Naive thymus-derived CD8-positive, alpha-beta T cell (primary cell): Measurements from ENCODE around the gene INSR. TPM values are rescaled to one million over a fixed set of nuclear protein-coding genes. Genes with fewer than 3 reads are reported as not detected.

Source experiments
- ATAC-seq, 2 donors: fragments of 150-1000 bp; cut with Tn5 transposase in 1 of 2; sonication (Bioruptor Pico), chemical (Tn5 transposase) in 1 of 2; 1 replicate in 1 of 2; 2 replicates in 1 of 2; pipeline ENCODE4 v1.10.0; 2021; ENCODE audit warnings: mild to moderate bottlenecking in 2 of 2, moderate library complexity in 2 of 2
- POLR2A ChIA-PET: fragments of 350-600 bp; sonication (Branson Sonifier 250); formaldehyde crosslinking; loops from one replicate; lab custom pipeline; 2021; ENCODE audit warnings: antibody characterized with exemption; lab: Charles Lee
- DNase-seq, 10 donors: peaks; one replicate each; pipeline versions ENCODE4 v3.0.0 to v3.0.0-alpha.2; 2020 to 2022
- H3K27ac Mint-ChIP-seq, 10 donors: one replicate each; pipeline ENCODE4 v1.8.0; 2020 to 2022; ENCODE audit warnings: mild to moderate bottlenecking in 10 of 10, mixed read lengths in 10 of 10, moderate library complexity in 4 of 10, inconsistent platforms in 1 of 10
- H3K27me3 Mint-ChIP-seq, 5 donors: one replicate each; pipeline ENCODE4 v1.8.0; 2021 to 2022; ENCODE audit warnings: mixed read lengths in 5 of 5
- H3K36me3 Mint-ChIP-seq, 3 donors: one replicate each; pipeline ENCODE4 v1.8.0; 2020 to 2022; ENCODE audit warnings: mixed read lengths in 3 of 3, mild to moderate bottlenecking in 2 of 3, inconsistent platforms in 1 of 3
- H3K4me1 Mint-ChIP-seq, 4 donors: one replicate each; pipeline ENCODE4 v1.8.0; 2021 to 2022; ENCODE audit warnings: mixed read lengths in 4 of 4
- H3K4me3 Mint-ChIP-seq, 10 donors: one replicate each; pipeline ENCODE4 v1.8.0; 2020 to 2022; ENCODE audit warnings: mild to moderate bottlenecking in 10 of 10, mixed read lengths in 10 of 10, moderate library complexity in 6 of 10, inconsistent platforms in 1 of 10
- H3K9me3 Mint-ChIP-seq, 9 donors: one replicate each; pipeline ENCODE4 v1.8.0; 2020 to 2022; ENCODE audit warnings: mixed read lengths in 9 of 9, mild to moderate bottlenecking in 3 of 9, inconsistent platforms in 1 of 9, moderate library complexity in 1 of 9
- polyA plus RNA-seq, 3 donors: library from polyadenylated mRNA; unstranded; fragments of 300-500 nt; fragmentation: Illumina TruSeq; gene quantifications; one replicate each; pipeline ENCODE4 v1.2.3, GENCODE V29; 2021
- total RNA-seq, 8 experiments: library from RNA in 2 of 8; stranded (reverse) in 2 of 8; gene quantifications; one replicate each; pipeline ENCODE4 v1.2.3 and lab custom pipeline; 2021 to 2026

INSR gene
- total RNA-seq, result 1 to 10 TPM in 1 of 2 experiments, under 1 TPM in 1; 0.60 to 1.4 TPM
- polyA plus RNA-seq, result under 1 TPM in 2 of 3 donors, not detected in 1; 0.14 to 0.30 TPM
- total RNA-seq (lab: John Stamatoyannopoulos, UW), result 0 to 9.7 (median 2.5) reads per million in 6 experiments

- POLR2A ChIA-PET, result interaction anchor here (0.7 to 1.6 kb wide), 2 partner anchors 55 to 97 kb away, joined by 7 read pairs; partner anchors contain the start of gene ARHGEF18
- peak in 6 of 10 donors; percentile 3 to 39 (median 18) for DNase-seq
- Mint-ChIP-seq H3K27ac (peak within 1 kb of the TSS in 1 of 10 donors; percentile 52), H3K9me3 (no peaks in the 10 kb centered on the region), H3K27me3 (peaks cover 10 to 52% (median 32%) of the 10 kb centered on the region in 5 donors), H3K4me1 (peaks cover 10 to 29% (median 13%) of the 10 kb centered on the region in 4 donors), H3K36me3 (no peaks in the 10 kb centered on the region), H3K4me3 (peak within 1 kb of the TSS; percentile 68 to 87 (median 81))
- peak; percentile 79 to 82 for ATAC-seq
Observed at GRCh38 chr19:7293762-7294557, at the start of gene INSR. Gene INSR (minus strand): TSS chr19:7294414. CDS start chr19:7293891, 523 bp downstream.

- DNase-seq (no peak), ATAC-seq (no peak)
- Mint-ChIP-seq H3K27me3 (no peaks in the 10 kb centered on the region), H3K4me1 (peaks cover 36 to 86% (median 65%) of the 10 kb centered on the region in 4 donors), H3K27ac (peak overlapping the region in 8 of 10 donors; percentile 14 to 97 (median 66)), H3K9me3 (no peaks in the 10 kb centered on the region), H3K4me3 (peak overlapping the region in 1 of 10 donors; percentile 29), H3K36me3 (no peaks in the 10 kb centered on the region)
- POLR2A ChIA-PET, result interaction anchor here (1.1 to 4.7 kb wide), 5 partner anchors 7 to 15 kb away, joined by 3 to 48 read pairs (median 10); partner anchors contain the start of gene ARHGEF18
Observed at GRCh38 chr19:7342143-7342542, 47.9 kb upstream of the INSR start.

DNA sequence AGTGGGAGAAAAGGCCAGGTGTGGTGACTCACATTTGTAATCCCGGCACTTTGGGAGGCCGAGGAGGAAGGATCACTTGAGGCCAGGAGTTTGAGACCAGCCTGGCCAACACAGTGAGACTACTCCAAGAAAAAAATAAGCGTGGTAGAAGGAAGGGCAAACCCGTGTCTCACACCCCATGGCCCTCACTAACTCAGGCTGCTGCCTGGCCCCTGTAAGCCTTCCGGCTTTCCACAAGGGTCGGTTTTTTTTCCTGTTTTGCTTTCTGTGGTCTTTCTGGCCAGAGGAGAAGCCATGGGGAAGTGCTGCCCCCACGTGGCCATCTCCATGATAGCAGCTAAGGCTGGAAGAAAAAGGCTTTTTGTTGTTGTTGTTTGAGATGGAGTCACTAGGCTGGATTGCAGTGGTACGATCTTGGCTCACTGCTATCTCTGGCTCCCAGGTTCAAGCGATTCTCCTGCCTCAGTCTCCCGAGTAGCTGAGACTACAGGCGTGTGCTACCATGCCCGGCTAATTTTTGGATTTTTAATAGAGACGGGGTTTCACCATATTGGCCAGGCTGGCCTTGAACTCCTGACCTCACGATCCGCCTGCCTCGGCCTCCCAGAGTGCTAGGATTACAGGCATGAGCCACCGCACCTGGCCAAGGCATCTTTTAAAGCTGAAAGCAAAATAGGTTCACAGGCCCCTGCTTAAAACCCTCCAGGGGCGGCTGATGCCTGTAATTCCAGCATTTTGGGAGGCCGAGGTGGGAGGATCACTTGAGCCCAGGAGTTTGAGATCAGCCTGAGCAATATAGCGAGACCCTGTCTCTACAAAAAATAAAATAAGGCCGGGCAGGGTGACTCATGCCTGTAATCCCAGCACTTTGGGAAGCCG is 47.0 kb upstream of the INSR start:
- H3K9me3 Mint-ChIP-seq, result no peaks in the 10 kb centered on the region
- POLR2A ChIA-PET, result interaction anchor here (0.9 to 4.7 kb wide), 9 partner anchors 8 to 239 kb away, joined by 3 to 48 read pairs (median 4); partner anchors contain the start of gene ARHGEF18
- peak overlapping the region in 8 of 10 donors; percentile 9 to 53 (median 46) for H3K4me3 Mint-ChIP-seq
- H3K27me3 Mint-ChIP-seq, result no peaks in the 10 kb centered on the region
- ATAC-seq (peak in 1 of 2 donors; percentile 21), DNase-seq (peak; percentile 70 to 90 (median 82))
- peaks cover 35 to 86% (median 61%) of the 10 kb centered on the region in 4 donors for H3K4me1 Mint-ChIP-seq
- peak overlapping the region; percentile 34 to 91 (median 88) for H3K27ac Mint-ChIP-seq
- no peaks in the 10 kb centered on the region for H3K36me3 Mint-ChIP-seq

GRCh38 chr19:7337380-7338194 is 43.4 kb upstream of the INSR start:
- H3K27ac Mint-ChIP-seq, result peak overlapping the region in 6 of 10 donors; percentile 5 to 65 (median 53)
- DNase-seq, result peak in 1 of 10 donors; percentile 52
- POLR2A ChIA-PET, result no interaction called here
- H3K4me1 Mint-ChIP-seq, result peaks cover 19 to 78% (median 35%) of the 10 kb centered on the region in 4 donors
- no peaks in the 10 kb centered on the region for H3K27me3 Mint-ChIP-seq
- H3K9me3 Mint-ChIP-seq, result no peaks in the 10 kb centered on the region
- peak overlapping the region in 7 of 10 donors; percentile 23 to 56 (median 39) for H3K4me3 Mint-ChIP-seq
- ATAC-seq, result peak; percentile 25 to 60
- H3K36me3 Mint-ChIP-seq, result no peaks in the 10 kb centered on the region

DNA sequence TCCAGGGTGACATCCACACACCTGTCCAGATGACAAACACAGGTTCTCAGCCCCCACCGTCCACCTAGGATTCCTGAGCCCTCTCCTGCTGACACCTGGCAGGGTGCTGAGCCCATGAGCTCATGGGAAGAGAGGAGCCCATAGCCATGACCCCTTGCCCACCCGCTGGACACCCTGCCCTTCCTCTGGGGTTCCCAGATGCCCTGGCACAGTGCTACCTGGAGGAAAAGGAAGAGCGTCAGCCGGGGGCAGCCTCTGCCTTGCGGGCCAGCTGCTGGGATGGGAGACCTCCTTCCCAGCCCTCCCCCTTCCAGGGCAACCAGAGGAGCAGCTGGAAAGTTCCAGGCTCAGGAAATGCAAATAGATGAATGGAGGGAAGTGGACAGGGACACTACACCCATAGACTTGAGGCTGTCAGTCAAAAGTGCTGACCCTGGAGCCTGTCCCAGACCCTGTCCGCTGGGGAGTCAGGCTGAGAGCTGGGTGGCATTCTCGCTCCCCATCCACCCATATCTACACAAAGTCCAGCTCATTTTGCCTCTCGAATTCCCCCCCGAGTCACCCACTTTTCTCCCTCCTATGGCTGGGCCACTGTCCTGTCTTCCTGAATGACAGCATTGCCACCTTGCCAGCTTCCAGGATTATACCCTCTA is 42.2 kb upstream of the INSR start:
- no peak overlapping the region for H3K4me3 Mint-ChIP-seq
- peak overlapping the region in 3 of 10 donors; percentile 15 to 72 (median 65) for H3K27ac Mint-ChIP-seq

DNA sequence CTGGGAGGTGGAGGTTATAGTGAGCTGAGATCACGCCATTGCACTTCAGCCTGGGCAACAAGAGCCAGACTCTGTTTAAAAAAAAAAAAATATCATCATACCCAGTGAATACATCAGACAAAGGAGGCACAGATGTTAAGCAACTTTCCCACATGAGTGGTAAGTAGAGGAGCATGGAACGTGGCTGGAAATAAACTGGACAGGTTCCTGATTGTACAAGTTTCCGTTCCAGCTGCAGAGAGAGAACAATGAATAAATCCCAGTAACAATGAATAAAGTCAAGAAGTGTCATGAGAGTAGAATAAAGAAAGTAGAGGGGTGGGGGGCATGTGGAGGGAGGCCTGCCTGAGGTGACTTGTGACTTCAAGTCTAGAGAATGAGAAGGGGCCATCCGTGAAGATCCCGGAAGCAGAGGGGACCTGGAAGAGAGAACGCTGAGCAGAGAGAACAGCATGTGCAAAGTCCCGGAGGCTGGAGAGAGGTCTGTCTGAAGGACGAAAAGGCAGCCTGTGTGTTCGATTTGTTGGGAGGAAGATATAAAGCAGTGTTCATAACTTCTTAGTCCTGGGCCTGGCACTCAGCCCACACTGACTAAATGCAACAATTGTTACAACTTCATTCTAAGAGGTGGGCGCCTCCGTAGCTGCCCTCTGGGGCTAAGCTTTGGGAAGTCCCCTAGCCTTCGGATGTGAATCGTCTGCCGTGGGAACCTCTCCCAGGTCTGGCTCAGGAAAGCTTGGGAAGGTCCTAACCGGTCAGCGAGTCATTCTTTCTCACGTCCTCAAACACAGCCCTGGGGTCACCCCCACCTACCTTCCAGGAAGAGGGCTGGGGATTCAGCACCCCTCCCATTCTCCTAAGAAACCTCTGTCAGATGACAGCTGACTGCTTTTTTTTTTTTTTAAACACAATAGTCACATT is 39.2 kb upstream of the INSR start:
- H3K4me3 Mint-ChIP-seq, result no peak overlapping the region
- no peaks in the 10 kb centered on the region for H3K9me3 Mint-ChIP-seq
- no peaks in the 10 kb centered on the region for H3K27me3 Mint-ChIP-seq
- no peaks in the 10 kb centered on the region for H3K36me3 Mint-ChIP-seq
- DNase-seq (no peak), ATAC-seq (no peak)
- H3K27ac Mint-ChIP-seq, result peak overlapping the region in 3 of 10 donors; percentile 11 to 22 (median 12)
- POLR2A ChIA-PET, result interaction anchor here (0.6 kb wide), 1 partner anchor 59 kb away, joined by 3 read pairs; no protein-coding TSS in a partner anchor
- peaks cover 9 to 42% (median 16%) of the 10 kb centered on the region in 4 donors for H3K4me1 Mint-ChIP-seq

More for the DNA sequence above, 42.2 kb upstream of the INSR start:
- DNase-seq (no peak), ATAC-seq (no peak)
- POLR2A ChIA-PET, result interaction anchor here (0.8 to 2.2 kb wide), 3 partner anchors 12 to 19 kb away, joined by 3 to 10 read pairs (median 8); partner anchors contain the start of gene ARHGEF18
- no peaks in the 10 kb centered on the region for H3K9me3 Mint-ChIP-seq
- H3K4me1 Mint-ChIP-seq, result peaks cover 17 to 71% (median 28%) of the 10 kb centered on the region in 4 donors
- no peaks in the 10 kb centered on the region for H3K27me3 Mint-ChIP-seq
- no peaks in the 10 kb centered on the region for H3K36me3 Mint-ChIP-seq

DNA sequence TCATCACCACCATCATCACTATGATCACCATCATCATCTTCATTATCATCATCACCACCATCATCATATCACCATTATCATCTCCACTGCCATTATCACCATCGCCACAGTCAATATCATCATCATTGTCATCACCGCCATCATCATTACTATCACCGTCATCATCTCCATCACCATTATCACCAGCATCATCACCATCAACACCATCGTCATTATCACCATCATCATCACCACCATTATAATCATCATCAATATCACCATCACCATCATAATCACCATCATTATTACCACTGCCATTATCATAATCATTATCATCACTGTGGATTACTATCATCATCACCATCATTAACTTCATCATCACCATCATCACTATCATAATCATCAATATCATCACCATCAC is 37.2 kb upstream of the INSR start:
- H3K4me1 Mint-ChIP-seq, result peaks cover 0 to 23% (median 0%) of the 10 kb centered on the region in 4 donors
- DNase-seq, result no peak
- no peak for ATAC-seq
- H3K9me3 Mint-ChIP-seq, result no peaks in the 10 kb centered on the region
- H3K36me3 Mint-ChIP-seq, result no peaks in the 10 kb centered on the region
- POLR2A ChIA-PET, result no interaction called here
- no peaks in the 10 kb centered on the region for H3K27me3 Mint-ChIP-seq
- no peak overlapping the region for H3K27ac Mint-ChIP-seq
- no peak overlapping the region for H3K4me3 Mint-ChIP-seq

- ATAC-seq, result no peak
- no peak overlapping the region for H3K4me3 Mint-ChIP-seq
- POLR2A ChIA-PET, result interaction anchor here (0.5 kb wide), 1 partner anchor 26 kb away, joined by 3 read pairs; no protein-coding TSS in a partner anchor
Observed at GRCh38 chr19:7328647-7329046, 34.4 kb upstream of the INSR start.

DNA sequence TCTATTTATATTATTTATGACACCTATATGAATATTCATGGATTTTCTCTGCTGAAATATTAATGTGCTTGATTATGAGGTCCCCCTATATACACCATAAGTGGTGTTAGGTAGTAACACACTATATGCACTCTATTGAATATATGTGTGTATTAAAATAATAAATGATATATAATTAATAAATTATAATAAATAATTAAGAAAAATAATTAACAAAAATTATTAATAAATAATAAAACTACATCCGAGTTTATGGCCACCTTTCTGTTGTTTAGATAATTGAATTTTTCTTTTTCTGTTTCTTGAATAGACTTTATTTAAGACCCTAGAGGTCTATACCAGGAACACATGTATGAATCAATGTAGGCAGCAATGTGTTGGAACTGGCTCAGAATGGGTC is 33.6 kb upstream of the INSR start:
- no peak for DNase-seq
- Mint-ChIP-seq H3K36me3 (peaks cover 0 to 8% (median 5%) of the 10 kb centered on the region in 3 donors), H3K27me3 (no peaks in the 10 kb centered on the region), H3K4me1 (peaks cover 0 to 1% (median 0%) of the 10 kb centered on the region in 4 donors), H3K9me3 (peaks cover 0 to 9% (median 5%) of the 10 kb centered on the region in 9 donors), H3K27ac (no peak overlapping the region), H3K4me3 (no peak overlapping the region)
- POLR2A ChIA-PET, result no interaction called here
- no peak for ATAC-seq

More at GRCh38 chr19:7328647-7329046, 34.4 kb upstream of the INSR start:
- H3K27ac Mint-ChIP-seq, result no peak overlapping the region
- H3K27me3 Mint-ChIP-seq, result no peaks in the 10 kb centered on the region
- peaks cover 0 to 9% (median 5%) of the 10 kb centered on the region in 9 donors for H3K9me3 Mint-ChIP-seq
- peak in 1 of 10 donors; percentile 14 for DNase-seq
- H3K36me3 Mint-ChIP-seq, result peaks cover 0 to 8% (median 5%) of the 10 kb centered on the region in 3 donors
- H3K4me1 Mint-ChIP-seq, result peaks cover 0 to 5% (median under 1%) of the 10 kb centered on the region in 4 donors
